Hepatic stellate cell (primary cell): ENCODE measurements around the gene GASK1A.

ENCODE experiments used
- DNase-seq: peaks from one replicate; pipeline ENCODE4 v3.0.0; 2011; ENCODE audit warnings: low spot score

Gene GASK1A

GRCh38 chr3:42982645-42983412 is 3.7 kb downstream of the GASK1A start:
- no peak for DNase-seq

GRCh38 chr3:42983927-42984326 is 4.8 kb downstream of the GASK1A start:
- no peak for DNase-seq

GRCh38 chr3:42984701-42985100 is 5.6 kb downstream of the GASK1A start:
- no peak for DNase-seq

- DNase-seq = no peak
Measured at GRCh38 chr3:42988097-42988496, 9.0 kb downstream of the GASK1A start.

- DNase-seq = no peak
Measured at GRCh38 chr3:42988566-42988965, 9.5 kb downstream of the GASK1A start.

- DNase-seq = no peak
Measured at GRCh38 chr3:42991341-42992315, 12.5 kb downstream of the GASK1A start.

- no peak for DNase-seq
Measured at GRCh38 chr3:42994595-42994994, 15.5 kb downstream of the GASK1A start.

GRCh38 chr3:42996021-42996420 is 16.9 kb downstream of the GASK1A start:
- DNase-seq = no peak

- no peak for DNase-seq
Measured at GRCh38 chr3:42996633-42997075, 17.5 kb downstream of the GASK1A start.

GRCh38 chr3:42999212-42999611 is 20.1 kb downstream of the GASK1A start:
- DNase-seq = no peak

- DNase-seq = no peak
Measured at GRCh38 chr3:42999632-43000031, 20.5 kb downstream of the GASK1A start.

GRCh38 chr3:43000387-43000786 is 21.3 kb downstream of the GASK1A start:
- DNase-seq = no peak

- peak; percentile 46 for DNase-seq
Measured at GRCh38 chr3:43001094-43001553, 22.0 kb downstream of the GASK1A start.

- DNase-seq = no peak
Measured at GRCh38 chr3:43001556-43002121, 22.5 kb downstream of the GASK1A start.

GRCh38 chr3:43004282-43004681 is 25.2 kb downstream of the GASK1A start:
- DNase-seq = no peak

GRCh38 chr3:43005253-43005652 is 26.1 kb downstream of the GASK1A start:
- DNase-seq = no peak

- DNase-seq = no peak
Measured at GRCh38 chr3:43005981-43006380, 26.9 kb downstream of the GASK1A start.

GRCh38 chr3:43006825-43007224 is 27.7 kb downstream of the GASK1A start:
- DNase-seq = no peak

- DNase-seq = no peak
Measured at GRCh38 chr3:43009547-43009946, 30.4 kb downstream of the GASK1A start.

- no peak for DNase-seq
Measured at GRCh38 chr3:43010638-43011037, 31.5 kb downstream of the GASK1A start.

GRCh38 chr3:43011638-43012037 is 32.5 kb downstream of the GASK1A start:
- DNase-seq = no peak

- no peak for DNase-seq
Measured at GRCh38 chr3:43012174-43012573, 33.1 kb downstream of the GASK1A start.

GRCh38 chr3:43013256-43013655 is 34.1 kb downstream of the GASK1A start:
- DNase-seq = no peak
